CD4-positive, alpha-beta T cell treated with Interleukin-6 at 100 ng/mL for 8 hours (primary cell): ENCODE results near the gene SURF2.

ENCODE experiments used
- DNase-seq: peaks from one replicate; pipeline ENCODE4 v3.0.0-alpha.2; 2020; ENCODE audit warnings: mixed read lengths, low spot score

The SURF2 gene

GRCh38 chr9:133401588-133401987 lies 45.2 kb downstream of the SURF2 start:
- DNase-seq = no peak

- DNase-seq = no peak
Observed at GRCh38 chr9:133402689-133403088, 46.3 kb downstream of the SURF2 start.

- DNase-seq = peak; percentile 56
Observed at GRCh38 chr9:133403766-133404453, 47.6 kb downstream of the SURF2 start.

- no peak for DNase-seq
Observed at GRCh38 chr9:133404454-133405002, 48.2 kb downstream of the SURF2 start.

GRCh38 chr9:133405508-133406438 lies 49.4 kb downstream of the SURF2 start:
- DNase-seq = no peak

DNA sequence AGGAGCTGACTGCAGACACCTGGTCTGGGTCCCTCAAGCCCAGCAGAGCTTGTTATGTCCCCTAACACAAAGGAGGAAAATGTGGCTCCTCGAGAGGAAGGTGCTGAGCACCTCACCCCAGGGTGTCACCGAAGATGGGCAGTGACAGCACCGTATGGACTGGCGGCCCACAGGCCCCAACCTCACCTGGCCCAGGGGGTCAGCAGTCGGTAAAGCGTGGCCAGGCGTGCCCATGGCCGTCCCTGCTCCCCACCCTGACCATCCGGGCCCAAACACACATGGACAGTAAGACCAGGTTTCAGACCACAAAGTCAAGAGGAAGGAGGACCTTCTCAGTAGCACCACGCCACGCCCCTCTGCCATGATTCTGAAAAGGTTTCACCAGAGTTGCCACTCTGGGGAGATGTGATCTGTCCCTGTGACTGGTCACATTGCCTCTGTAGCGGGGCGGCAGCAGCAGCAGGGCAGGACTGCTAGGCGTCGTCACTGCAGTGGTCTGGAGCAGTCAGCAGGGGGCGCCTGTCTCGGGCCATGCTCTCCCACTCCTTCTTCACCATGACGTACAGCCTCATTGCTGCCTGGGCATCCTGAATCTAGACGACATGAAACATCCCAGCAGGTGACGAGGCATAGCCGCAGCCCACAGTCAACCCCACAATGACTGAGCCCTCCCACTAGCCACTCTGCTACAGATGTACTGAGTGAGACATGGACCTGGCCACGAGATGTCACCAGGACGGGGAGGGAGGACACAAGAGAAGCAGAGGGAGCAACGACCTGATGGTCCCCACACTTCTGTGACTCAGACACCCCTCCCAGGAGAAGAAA lies 50.3 kb downstream of the SURF2 start:
- peak; percentile 75 for DNase-seq

DNA sequence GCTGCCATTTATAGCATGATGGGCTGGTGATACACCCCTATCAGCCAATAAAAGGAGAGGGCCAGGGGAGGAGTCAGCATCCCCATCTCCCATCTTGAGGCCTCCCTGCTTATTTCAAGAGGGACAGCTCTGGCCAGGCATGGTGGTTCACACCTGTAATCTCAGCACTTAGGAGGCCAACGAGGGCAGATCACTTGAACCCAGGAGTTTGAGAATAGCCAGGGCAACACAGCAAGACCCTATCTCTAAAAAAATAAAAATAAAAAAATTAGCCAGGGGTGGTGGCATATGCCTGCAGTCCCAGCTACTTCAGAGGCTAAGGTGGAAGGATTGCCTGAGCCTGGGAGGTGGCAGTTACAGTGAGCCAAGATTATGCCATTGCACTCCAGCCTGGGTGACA lies 51.7 kb downstream of the SURF2 start:
- DNase-seq = no peak
